Right hindlimb (tissue), 1 donor: ENCODE data around the gene BAHCC1.
"Not testable (repeated sequence)": the region's sequence is repeated elsewhere in the genome, so short reads cannot be mapped to it uniquely, and the experiment has no call there.

Source experiments
- DNase-seq: peaks from one replicate; pipeline ENCODE4 v3.0.0-alpha.2; 2018

Gene BAHCC1

DNA sequence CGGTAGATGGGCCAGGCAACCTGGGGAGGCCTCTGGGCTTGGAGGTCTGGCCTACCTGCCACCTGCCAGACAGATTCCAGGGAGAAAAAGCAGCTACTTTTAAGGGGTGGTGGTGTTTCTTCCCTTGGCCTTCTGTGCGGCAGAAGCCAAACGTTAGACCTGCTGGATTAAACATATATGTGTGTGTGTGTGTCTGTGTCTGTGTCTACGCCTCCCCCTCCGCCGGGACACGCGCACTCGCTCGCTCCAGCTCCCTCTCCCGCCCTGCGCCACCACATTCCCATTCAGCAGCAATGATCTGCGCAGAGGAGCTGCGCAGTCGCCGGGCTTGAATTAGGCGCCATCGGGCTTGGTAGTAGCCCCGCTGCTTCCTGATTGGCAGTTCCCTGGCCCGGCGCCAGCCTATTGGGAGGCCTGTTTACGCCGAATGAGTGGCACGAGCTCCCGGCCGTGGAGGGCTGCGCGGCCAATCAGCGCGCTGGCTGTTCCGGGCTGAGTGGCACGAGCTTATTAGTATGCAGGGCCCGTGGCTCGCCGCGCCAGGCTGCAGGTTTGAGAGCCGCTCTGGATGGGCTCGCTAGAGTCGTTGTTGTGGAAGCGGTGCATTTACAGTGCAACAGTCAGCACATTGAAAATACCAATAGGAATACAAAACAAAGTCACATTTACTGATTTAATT is at the start of gene BAHCC1:
TSS of gene BAHCC1 (plus strand) at position 537 of the 679 bp plus-strand sequence. CDS start 4,283 bp downstream, outside the sequence.
- peak; percentile 100 for DNase-seq

DNA sequence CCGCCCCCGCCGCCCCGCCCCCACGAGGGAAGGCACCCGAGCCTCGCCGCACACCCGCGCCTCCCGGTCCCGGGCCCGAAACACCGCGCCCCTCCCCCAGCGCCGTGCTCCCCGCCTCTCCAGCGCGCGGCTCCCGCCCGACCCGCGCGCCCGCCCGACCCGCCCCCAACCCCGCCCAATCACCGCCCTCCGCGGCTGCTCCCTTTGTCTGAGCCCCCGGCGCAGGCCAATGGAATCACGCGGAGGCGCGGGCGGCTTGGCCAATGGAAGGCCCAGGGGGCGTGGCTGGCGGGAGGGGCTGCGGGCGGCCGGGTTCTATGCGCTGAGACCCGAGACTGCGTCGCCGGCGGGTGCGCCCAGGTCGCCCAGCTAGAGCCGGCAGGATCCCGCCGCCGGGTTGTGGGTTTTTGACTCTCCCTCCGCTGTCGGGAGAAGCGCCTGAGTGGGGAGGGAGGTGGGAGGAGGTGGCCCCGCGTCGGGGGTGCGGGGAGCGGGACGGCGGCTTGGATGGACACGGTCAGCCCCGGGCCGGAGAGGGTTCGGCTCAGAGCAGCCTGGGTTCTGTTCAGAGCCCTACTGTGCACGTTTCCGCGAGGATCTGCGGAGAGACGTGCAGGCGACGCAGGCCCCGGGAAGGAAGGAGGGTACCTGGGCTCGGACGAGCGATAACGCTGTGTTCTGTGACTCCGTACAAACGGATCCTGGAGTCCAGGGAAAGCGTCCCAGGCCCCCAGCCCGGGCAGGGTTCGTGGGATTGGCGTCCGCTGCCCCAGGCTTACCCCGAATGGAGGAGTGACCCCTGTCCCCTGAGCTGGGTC is 49.0 kb upstream of the BAHCC1 start:
- DNase-seq = peak; percentile 99

DNA sequence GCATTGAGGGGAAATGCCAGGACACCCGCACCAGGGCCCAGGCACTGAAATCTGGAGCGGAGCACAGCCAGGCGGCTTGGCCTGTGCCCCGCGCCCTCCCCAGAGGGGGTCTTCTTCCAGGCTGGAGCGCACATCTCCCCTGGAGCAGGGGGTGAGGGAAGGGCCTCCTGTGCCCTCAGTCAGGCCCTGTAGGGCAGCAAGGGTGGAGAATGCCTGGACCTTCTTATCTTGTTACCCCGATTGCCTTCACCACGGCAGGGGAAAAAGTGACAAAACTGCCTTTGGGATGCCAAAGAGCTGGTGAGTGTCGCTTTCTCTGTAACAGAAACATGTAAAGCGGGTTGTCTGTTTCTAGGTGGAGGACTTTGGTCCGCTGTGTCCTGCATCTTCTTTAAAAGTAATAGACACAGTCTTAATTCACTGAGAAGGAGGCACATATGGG is 48.3 kb upstream of the BAHCC1 start:
- DNase-seq = no peak

DNA sequence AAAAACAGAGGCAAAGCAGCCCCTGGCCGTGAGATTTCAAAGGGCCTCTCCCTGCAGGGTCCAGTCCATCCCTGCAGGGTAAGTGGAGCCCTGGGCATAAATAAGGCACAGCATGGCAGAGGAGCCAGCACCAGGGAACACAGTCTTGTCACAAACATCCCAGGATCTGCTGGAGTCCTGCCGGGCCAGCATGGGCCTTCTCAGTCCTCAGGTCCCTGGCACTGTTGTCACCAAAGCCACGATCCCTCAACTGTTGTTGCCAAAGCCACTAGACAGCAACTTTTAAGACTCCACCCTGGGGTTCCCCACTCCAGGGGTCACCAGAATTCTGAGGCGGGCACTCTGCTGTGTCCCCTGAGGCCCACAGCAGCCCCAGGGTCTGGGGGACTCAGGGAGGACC is 47.8 kb upstream of the BAHCC1 start:
- no peak for DNase-seq

DNA sequence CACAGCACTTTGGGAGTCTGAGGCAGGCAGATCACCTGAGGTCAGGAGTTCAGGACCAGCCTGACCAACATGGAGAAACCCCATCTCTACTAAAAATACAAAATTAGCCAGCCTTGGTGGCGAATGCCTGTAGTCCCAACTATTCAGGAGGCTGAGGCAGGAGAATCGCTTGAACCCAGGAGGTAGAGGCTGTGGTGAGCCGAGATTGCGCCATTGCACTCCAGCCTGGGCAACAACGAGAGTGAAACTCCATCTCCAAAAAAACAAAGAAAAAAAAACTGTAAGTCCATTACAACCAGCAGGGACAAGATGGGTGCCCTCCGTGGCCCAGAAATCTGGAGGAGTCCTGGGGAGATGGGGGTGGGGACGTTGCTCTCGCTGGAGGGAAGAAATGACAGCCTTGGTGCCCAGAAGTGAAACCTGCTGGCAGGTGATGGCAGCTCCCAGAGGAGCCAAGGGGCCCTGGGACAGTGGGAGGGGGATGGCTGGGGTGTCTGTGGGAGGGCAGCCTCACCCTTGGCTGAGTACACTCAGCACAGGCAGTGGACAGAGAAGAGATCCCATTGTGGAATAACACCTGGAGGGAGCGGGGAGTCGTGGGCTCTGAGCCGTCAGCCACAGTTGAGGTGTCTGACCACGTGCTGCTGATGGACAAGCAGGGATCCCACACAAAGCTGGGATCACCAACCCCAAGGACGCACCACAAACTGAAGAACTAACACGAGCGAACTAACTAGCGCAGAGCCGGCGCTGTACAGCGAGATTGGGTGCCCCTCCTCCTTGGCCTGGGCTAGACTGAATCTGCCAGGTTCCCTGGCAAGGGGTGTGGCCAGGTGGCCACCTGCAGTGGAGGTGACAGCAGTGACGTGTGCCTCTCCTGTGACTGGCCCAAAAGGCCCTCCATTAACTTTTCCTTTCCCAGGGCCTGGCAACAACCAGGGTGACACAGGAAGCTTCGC is 46.9 kb upstream of the BAHCC1 start:
- DNase-seq = no peak

DNA sequence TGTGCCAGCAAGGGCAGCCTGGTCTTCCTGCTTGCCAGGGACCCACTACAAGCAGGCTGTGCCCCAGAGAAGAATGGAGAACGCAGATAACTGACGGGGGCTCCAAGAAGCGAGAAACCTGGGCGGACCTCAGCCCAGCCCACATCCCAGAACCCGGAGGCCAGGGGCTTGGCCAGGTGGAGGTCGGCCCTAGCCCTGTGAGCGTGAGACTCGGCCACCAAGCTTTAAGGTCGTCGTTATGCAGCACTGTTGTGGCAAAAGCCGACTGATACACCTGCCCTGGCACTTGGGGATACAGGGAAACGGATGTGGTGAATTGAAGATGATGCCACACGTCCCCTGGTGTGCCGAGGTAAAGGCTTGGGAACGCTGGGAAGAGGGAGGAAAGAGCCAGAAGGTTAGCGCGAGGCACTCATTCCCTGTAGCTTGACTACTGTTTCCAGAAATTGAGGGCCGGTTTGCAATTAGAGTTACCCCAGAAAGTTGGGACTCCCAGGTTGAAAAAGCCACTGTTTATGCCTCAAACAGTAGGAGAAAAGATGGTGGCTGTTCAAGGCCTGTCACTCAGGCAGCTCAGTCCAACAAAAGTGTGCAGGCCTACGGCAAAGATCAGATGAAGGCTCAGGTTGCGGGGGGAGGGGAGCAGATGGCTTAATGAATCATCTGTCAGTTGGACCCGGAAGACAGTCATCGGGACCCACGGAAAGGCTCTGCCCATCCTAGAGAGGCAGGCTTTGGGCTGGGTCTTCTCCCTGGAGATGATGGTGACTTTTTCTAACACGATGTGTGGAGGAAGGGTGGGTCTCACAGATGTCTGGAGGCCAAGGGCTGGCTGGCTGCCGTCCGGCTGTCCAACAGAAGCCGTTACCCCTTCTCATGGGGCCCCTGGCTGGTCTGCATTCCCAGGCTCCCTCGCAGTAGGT is 45.6 kb upstream of the BAHCC1 start:
- peak; percentile 75 for DNase-seq

DNA sequence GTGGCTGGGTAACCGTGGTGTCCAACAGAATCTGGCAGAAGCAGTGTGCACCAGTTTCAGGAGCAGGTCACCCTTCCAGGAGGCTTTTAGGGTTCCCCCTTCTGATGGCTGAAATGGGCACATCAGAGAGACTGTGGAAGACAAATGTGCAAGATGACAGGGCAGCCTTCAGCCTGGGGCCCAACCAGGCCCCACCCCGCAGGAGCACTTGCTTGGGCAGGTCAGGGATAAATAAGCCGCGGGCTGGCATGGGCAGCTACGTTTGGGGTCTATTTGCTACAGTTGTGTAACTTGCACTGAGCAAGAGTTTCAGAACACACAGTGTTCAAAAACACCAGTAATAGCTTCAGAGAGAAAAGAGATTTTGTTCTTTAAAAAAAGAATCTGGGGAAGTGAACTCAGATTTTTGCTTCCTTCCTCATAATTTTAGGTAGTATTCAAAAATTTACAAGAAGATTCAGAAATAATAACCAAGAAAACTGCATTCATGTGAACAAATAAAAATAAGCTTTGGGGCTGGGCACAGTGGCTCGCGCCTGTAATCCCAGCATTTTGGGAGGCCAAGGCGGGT is 44.9 kb upstream of the BAHCC1 start:
- DNase-seq = no peak

DNA sequence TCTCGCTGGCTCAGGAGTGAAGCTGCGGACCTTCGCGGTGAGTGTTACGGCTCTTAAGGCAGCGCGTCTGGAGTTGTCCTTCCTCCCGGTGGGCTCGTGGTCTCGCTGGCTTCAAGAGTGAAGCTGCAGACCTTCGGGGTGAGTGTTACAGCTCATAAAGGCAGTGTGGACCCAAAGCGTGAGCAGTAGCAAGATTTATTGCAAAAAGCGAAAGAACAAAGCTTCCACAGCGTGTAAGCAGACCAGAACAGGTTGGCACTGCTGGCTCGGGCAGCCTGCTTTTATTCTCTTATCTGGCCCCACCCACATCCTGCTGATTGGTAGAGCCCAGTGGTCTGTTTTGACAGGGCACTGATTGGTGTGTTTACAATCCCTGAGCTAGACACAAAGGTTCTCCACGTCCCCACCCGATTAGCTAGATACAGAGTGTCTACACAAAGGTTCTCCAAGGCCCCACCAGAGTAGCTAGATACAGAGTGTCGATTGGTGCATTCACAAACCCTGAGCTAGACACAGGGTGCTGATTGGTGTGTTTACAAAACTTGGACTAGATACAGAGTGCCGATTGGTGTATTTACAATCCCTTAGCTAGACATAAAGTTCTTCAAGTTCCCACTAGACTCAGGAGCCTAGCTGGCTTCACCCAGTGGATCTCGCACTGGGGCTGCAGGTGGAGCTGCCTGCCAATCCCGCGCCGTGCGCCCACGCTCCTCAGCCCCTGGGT is 43.8 kb upstream of the BAHCC1 start:
- not testable (repeated sequence) for DNase-seq

DNA sequence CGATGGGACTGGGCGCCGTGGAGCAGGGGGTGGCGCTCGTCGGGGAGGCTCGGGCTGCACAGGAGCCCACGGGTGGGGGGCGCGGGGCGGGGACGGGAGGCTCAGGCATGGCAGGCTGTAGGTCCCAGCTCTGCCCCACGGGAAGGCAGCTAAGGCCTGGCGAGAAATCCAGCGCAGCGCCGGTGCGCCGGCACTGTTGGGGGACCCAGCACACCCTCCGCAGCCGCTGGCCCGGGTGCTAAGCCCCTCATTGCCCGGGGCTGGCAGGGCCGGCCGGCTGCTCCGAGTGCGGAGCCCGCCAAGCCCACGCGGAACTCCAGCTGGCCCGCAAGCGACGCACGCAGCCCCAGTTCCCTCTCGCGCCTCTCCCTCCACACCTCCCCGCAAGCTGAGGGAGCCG is 43.2 kb upstream of the BAHCC1 start:
- not testable (repeated sequence) for DNase-seq

DNA sequence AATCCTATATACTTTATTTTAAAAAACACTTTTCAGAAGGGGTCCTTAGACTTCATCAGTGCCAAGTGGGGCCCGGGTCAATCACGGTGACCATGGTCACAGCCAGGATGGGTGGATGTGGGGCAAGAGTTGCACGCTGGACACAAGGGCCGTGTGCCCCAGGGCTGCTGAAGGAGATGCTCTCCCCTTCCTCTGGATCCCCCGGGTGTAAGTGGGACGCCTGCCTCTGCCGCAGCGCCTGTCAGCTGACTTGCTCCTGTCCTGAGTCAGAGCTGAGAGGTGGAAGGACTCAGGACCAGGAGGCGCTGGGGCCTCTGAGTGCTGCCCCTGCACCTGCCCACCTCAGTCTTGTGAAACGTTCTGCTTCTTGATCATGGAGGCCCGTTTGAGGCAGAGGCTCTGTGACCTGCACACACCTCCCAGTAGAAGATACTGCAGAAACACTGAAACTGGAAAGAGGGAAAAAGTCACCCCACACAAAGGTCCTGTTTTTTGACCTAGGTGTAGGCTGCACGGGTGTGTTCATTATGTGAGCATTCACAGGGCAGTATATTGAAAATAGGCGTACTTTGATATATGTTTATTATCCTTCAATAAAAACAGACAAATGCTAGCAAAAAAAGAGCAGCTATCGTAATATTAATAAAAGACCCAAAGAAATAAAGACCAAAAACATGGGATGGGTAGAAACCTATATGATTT is 40.9 kb upstream of the BAHCC1 start:
- DNase-seq = no peak

DNA sequence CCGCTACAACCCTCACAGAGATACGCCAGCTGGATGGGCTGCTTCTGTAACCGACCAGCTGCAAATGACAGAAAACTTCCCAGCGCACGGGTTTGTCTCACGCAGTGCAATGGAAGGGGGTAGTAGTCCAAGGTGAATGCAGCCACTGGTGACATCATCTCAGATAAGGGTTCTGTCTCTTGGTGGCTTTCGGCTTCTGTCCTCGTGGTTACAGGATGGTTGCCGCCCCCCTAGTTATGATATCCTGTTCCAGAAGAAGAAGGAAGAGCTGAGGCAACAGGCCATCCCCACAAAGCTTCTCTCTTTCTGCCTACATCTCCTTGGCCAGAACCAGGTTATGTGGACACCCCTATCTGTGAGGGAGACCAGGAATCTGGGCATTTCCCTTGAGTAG is 40.3 kb upstream of the BAHCC1 start:
- no peak for DNase-seq

DNA sequence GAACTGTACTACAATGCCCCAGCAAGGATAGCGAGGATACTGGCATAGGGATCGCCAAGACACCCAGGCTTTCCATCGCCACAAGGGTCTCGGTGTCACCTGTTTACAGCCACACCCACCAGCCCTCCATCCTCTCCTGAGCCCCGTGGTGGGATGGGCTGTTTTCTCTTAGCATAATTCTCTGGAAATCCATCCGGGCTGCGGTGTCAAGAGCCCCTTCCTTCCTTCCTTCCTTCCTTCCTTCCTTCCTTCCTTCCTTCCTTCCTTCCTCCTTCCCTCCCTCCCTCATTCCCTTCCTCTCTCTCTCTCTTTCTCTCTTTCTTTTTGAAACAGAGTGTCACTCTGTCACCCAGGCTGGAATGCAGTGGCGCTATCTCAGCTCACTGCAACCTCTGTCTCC is 36.0 kb upstream of the BAHCC1 start:
- no peak for DNase-seq

DNA sequence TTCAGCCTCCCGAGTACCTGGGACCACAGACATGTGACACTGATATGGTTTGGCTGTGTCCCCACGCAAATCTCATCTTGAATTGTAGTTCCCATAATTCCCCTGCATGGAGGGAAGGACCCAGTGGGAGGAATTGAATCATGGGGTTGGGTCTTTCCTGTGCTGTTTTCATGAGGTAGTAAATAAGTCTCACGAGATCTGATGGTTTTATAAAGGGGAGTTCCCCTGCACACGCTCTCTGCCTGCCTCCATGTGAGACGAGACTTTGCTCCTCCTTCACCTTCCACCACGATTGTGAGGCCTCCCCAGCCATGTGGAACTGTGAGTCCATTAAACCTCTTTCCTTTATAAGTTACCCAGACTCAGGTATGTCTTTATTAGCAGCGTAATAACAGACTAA is 33.3 kb upstream of the BAHCC1 start:
- DNase-seq = not testable (repeated sequence)

DNA sequence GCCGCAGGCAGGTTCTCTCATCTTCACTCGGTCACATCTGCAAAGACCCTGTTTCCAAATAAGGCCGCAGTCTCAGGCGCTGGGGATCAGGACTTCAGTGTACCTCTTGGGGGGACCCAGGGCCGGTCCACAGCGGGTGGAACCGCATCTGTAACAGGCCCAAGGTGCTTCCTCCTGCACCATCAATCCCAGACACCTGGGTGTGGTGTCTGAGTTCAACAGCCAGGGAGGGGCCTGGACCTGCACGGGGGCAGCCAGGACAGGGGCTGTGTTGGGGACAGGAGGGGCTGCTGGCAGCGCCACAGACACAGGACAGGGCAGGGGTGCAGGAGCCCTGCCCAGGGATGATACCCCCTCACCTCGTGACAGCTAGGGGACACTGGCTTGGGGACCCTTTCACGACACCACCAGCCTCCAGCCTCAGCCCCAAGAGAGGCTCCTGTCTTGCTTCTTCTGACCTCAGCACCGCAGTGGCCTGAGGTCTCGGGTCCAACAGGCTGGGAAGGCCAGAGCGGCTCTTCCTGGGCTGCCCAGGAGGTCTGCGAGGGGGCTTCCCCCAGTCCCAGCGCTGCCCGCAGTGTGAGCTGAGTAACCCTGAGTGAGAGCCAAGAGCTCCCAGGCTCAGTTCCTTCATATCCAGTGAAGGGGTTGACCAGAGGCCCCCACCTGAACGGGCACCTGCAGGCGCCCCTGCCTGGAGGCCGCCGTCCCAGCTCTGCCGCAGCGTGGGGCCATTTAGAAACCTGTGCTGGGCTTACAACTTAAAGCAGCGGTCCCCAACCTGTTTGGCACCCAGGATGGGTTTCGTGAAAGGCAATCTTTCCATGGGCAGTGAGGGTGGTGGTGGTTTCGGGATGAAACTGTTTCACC is 30.7 kb upstream of the BAHCC1 start:
- no peak for DNase-seq

DNA sequence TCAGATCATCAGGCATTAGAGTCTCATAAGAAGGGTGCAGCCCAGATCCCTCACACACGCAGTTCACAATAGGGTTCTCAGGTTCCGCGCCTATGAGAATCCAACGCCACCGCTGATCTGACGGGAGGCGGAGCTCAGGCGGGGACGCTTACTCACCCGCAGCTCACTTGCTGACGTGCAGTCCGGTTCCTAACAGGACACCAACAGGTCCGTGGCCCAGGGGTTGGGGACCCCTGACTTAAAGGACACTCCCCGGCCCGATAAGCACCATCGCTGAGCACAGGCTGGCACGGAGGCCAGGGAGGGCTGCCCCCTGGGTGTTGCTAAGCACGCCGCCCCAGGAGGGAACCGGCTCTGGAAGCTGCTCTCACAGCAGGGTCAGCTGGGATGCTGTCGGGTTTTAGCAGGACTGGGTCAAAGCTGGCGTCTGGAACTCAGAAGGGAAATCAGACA is 30.1 kb upstream of the BAHCC1 start:
- DNase-seq = no peak

DNA sequence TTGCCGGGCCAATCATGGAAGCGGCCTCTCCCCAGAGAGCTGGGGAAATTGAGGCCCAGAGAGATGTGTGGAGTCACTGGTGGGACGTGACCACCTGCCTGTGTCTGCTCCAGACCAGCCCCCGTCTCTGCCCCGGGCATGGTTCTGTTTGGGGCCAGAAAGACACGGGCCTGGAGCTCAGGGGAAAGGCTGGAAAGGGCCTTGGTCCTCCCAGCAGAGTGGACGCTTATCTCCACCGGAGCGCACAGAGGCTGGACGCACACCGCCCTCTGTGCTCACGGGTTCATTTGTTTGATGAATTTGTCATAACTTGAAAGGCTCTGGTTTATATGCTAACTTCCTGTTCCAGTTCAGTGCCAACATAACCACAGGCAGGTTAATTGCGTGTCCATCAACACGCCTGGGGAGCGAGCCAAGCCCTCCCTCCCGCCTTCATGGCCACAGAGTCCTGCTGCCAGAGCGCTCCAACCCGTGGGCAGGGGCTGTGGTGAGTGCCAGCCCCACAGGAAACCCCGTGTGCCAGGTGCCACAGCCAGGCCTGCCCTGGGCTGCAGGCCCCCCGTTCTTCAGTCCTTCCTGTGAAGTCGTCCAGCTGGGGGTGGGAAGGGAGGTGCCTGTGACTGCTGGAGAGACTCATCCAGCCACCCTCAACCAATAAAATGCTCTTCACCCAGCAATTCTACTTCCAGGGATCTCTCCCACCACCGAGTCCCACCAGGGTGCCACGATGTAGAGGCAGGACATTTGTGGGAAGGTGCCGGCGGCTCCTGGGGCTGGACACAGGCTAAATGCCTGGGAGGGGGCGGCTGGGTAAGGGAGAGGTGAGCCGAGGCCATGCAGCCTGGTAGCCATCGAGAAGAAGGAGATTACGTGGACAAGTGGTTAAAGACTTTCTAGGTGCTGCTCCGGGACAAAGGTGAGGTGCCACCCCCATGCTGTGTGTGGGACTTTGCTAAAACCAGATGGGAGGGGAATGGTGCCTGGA is 29.4 kb upstream of the BAHCC1 start:
- peak; percentile 36 for DNase-seq

DNA sequence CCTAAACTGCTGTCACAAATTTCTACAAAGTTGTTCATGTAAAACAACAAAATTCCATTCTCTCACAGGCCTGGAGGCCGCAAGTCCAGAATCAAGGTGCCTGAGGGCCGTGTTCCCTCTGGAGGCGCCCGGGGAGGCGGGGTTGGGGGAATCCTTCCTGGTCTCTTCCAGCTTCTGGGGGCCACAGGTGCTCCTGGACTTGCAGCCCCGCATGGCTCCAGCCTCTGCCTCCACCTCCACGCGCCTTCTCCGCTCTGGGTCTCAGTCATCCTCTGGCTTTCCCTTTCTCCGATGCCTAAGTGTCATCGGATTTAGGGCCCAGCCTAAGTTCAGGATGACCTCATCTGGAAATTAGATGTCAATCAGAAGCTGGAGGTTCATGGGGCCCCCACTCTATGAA is 28.6 kb upstream of the BAHCC1 start:
- no peak for DNase-seq

DNA sequence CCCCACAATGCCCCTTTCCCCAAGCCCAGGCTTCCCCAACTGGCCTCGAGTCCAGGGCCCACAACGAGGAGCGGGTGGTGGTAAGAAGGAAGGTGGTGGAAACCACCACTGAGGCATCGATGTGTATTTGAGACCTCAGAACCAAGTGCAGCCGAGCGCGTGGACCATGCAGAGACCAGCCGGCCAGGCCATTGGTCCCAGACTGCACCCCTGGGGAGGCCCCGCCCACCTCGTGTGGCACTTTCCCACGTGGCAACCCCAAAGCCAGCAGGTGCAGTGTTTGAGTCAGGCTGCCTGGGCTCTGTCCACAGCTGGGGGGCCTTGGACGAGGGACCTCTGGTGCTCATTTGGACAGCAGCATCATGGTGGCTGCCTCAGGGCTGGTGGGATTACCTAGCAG is 28.1 kb upstream of the BAHCC1 start:
- no peak for DNase-seq
